Body of pancreas (tissue), 4 donors: ENCODE results near the gene PSMB2.

Experiments
- CTCF ChIP-seq, 7 experiments: fragments of 450-650 bp in 4 of 7; fragments of 200-600 bp in 3 of 7; sonication (generic) in 3 of 7; IDR thresholded peaks; one replicate each; pipeline ENCODE4 v1.5.1; 2016 to 2019; ENCODE audit warnings: antibody characterized with exemption in 7 of 7
- POLR2A ChIP-seq, 3 donors: fragments of 450-650 bp; IDR thresholded peaks; one replicate each; pipeline ENCODE4 v1.6.1; 2016; ENCODE audit warnings: antibody characterized with exemption in 3 of 3, mild to moderate bottlenecking in 2 of 3

- TF ChIP-seq CTCF (IDR thresholded peaks at IDR 0.05) (no peak), POLR2A (IDR thresholded peaks at IDR 0.05) (no peak)
These were observed 75.6 kb downstream of the PSMB2 start for GRCh38 chr1:35565742-35566133.
